GM21390 (cell line): ENCODE measurements around the gene HOMER3.
"Not testable (repeated sequence)": the region's sequence is repeated elsewhere in the genome, so short reads cannot be mapped to it uniquely, and the experiment has no call there.

Experiments
- ATAC-seq: cut with Tn5 transposase; IDR thresholded peaks from one replicate; pipeline ENCODE4 v1.9.1; 2021; ENCODE audit not compliant: unreplicated experiment

HOMER3 gene

GRCh38 chr19:18954094-18954493 lies 13.1 kb upstream of the HOMER3 start:
- no peak for ATAC-seq

- not testable (repeated sequence) for ATAC-seq
Observed at GRCh38 chr19:18952364-18953003, 11.5 kb upstream of the HOMER3 start.

- ATAC-seq, result no peak
Observed at GRCh38 chr19:18951721-18952281, 10.8 kb upstream of the HOMER3 start.

- no peak for ATAC-seq
Observed at GRCh38 chr19:18949858-18950257, 8.8 kb upstream of the HOMER3 start.

GRCh38 chr19:18948976-18949356 lies 7.9 kb upstream of the HOMER3 start:
- ATAC-seq, result no peak

GRCh38 chr19:18948075-18948975 lies 7.3 kb upstream of the HOMER3 start:
- ATAC-seq, result no peak

- no peak for ATAC-seq
Observed at GRCh38 chr19:18946918-18947317, 5.9 kb upstream of the HOMER3 start.

GRCh38 chr19:18946335-18946734 lies 5.3 kb upstream of the HOMER3 start:
- ATAC-seq, result no peak

GRCh38 chr19:18945297-18945696 lies 4.3 kb upstream of the HOMER3 start:
- no peak for ATAC-seq

- ATAC-seq, result no peak
Observed at GRCh38 chr19:18943465-18943864, 2.4 kb upstream of the HOMER3 start.

- ATAC-seq, result no peak
Observed at GRCh38 chr19:18942692-18943091, 1.7 kb upstream of the HOMER3 start.

GRCh38 chr19:18941628-18942354 lies 774 bp upstream of the HOMER3 start:
- ATAC-seq, result no peak

GRCh38 chr19:18939922-18940768 lies 872 bp downstream of the HOMER3 start:
- no peak for ATAC-seq

GRCh38 chr19:18939163-18939562 lies 1.9 kb downstream of the HOMER3 start:
- no peak for ATAC-seq

- ATAC-seq, result no peak
Observed at GRCh38 chr19:18933297-18933696, 7.7 kb downstream of the HOMER3 start.

- no peak for ATAC-seq
Observed at GRCh38 chr19:18932216-18932841, 8.7 kb downstream of the HOMER3 start.

GRCh38 chr19:18931316-18932162 lies 9.5 kb downstream of the HOMER3 start:
- no peak for ATAC-seq

- no peak for ATAC-seq
Observed at GRCh38 chr19:18929311-18929710, 11.7 kb downstream of the HOMER3 start.
